ENCODE results near the gene PRLH. TPM values are rescaled to one million over a fixed set of nuclear protein-coding genes. Genes with fewer than 3 reads are reported as not detected.

PRLH gene
- total RNA-seq, 1 donor from 2014 or later = not detected

- no peak for DNase-seq (ENCODE audit: low spot score)
- H3K27ac Mint-ChIP-seq (ENCODE audit: unreplicated experiment) = peak overlapping the region; percentile 36
- H3K4me3 Mint-ChIP-seq (ENCODE audit: unreplicated experiment) = no peak overlapping the region
- peaks cover 37% of the 10 kb centered on the region for H3K4me1 Mint-ChIP-seq (ENCODE audit: unreplicated experiment)
- TF ChIP-seq, protein P1, sequence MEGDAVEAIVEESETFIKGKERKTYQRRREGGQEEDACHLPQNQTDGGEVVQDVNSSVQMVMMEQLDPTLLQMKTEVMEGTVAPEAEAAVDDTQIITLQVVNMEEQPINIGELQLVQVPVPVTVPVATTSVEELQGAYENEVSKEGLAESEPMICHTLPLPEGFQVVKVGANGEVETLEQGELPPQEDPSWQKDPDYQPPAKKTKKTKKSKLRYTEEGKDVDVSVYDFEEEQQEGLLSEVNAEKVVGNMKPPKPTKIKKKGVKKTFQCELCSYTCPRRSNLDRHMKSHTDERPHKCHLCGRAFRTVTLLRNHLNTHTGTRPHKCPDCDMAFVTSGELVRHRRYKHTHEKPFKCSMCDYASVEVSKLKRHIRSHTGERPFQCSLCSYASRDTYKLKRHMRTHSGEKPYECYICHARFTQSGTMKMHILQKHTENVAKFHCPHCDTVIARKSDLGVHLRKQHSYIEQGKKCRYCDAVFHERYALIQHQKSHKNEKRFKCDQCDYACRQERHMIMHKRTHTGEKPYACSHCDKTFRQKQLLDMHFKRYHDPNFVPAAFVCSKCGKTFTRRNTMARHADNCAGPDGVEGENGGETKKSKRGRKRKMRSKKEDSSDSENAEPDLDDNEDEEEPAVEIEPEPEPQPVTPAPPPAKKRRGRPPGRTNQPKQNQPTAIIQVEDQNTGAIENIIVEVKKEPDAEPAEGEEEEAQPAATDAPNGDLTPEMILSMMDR (IDR thresholded peaks at IDR 0.05; ENCODE audit: unreplicated experiment) = no peak
- H3K36me3 Mint-ChIP-seq (ENCODE audit: low read depth, unreplicated experiment) = peaks cover 5% of the 10 kb centered on the region
- H3K9me3 Mint-ChIP-seq (ENCODE audit: unreplicated experiment) = no peaks in the 10 kb centered on the region
- peaks cover 12% of the 10 kb centered on the region for H3K27me3 Mint-ChIP-seq (ENCODE audit: unreplicated experiment)
Measured at GRCh38 chr2:237601453-237602116, 35.2 kb downstream of the PRLH start.

DNA sequence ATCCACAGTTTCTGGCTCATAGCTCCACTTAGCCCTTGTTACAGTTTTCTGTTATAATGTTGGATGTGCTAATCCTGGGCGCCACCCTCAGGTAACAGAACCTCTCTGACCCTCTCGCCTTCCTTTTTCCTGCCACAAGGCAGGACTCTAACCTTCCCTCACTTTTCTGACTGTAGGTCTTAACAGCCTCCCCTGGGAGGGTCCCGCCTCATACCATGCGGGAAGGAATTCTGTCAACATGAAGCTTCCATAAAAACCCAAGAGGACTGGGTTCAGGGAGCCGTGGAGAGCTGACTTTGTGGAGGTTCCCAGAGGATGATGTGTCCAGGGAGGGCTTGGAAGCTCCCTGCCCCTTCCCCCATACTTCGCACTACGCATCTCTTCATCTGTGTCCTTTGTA, 36.0 kb downstream of the PRLH start:
- no peak for DNase-seq (ENCODE audit: low spot score)
- H3K27ac Mint-ChIP-seq (ENCODE audit: unreplicated experiment) = no peak overlapping the region
- H3K4me1 Mint-ChIP-seq (ENCODE audit: unreplicated experiment) = peaks cover 37% of the 10 kb centered on the region
- no peaks in the 10 kb centered on the region for H3K9me3 Mint-ChIP-seq (ENCODE audit: unreplicated experiment)
- peaks cover 12% of the 10 kb centered on the region for H3K27me3 Mint-ChIP-seq (ENCODE audit: unreplicated experiment)
- peaks cover 5% of the 10 kb centered on the region for H3K36me3 Mint-ChIP-seq (ENCODE audit: low read depth, unreplicated experiment)
- H3K4me3 Mint-ChIP-seq (ENCODE audit: unreplicated experiment) = no peak overlapping the region
- TF ChIP-seq, protein P1 (IDR thresholded peaks at IDR 0.05; ENCODE audit: unreplicated experiment) = no peak

- Mint-ChIP-seq H3K27ac (ENCODE audit: unreplicated experiment) (peak overlapping the region; percentile 93), H3K36me3 (ENCODE audit: low read depth, unreplicated experiment) (peaks cover 5% of the 10 kb centered on the region), H3K9me3 (ENCODE audit: unreplicated experiment) (no peaks in the 10 kb centered on the region), H3K27me3 (ENCODE audit: unreplicated experiment) (peaks cover 12% of the 10 kb centered on the region), H3K4me3 (ENCODE audit: unreplicated experiment) (peak overlapping the region; percentile 63), H3K4me1 (ENCODE audit: unreplicated experiment) (peaks cover 33% of the 10 kb centered on the region)
- DNase-seq (ENCODE audit: low spot score) = no peak
- TF ChIP-seq, protein P1 (IDR thresholded peaks at IDR 0.05; ENCODE audit: unreplicated experiment) = no peak
Measured at GRCh38 chr2:237603049-237603717, 36.8 kb downstream of the PRLH start.

GRCh38 chr2:237603718-237604362, 37.5 kb downstream of the PRLH start:
- no peaks in the 10 kb centered on the region for H3K9me3 Mint-ChIP-seq (ENCODE audit: unreplicated experiment)
- peaks cover 12% of the 10 kb centered on the region for H3K27me3 Mint-ChIP-seq (ENCODE audit: unreplicated experiment)
- TF ChIP-seq, protein P1 (IDR thresholded peaks at IDR 0.05; ENCODE audit: unreplicated experiment) = no peak
- peaks cover 33% of the 10 kb centered on the region for H3K4me1 Mint-ChIP-seq (ENCODE audit: unreplicated experiment)
- peak; percentile 49 for DNase-seq (ENCODE audit: low spot score)
- peaks cover 5% of the 10 kb centered on the region for H3K36me3 Mint-ChIP-seq (ENCODE audit: low read depth, unreplicated experiment)
- peak overlapping the region; percentile 63 for H3K4me3 Mint-ChIP-seq (ENCODE audit: unreplicated experiment)
- peak overlapping the region; percentile 93 for H3K27ac Mint-ChIP-seq (ENCODE audit: unreplicated experiment)
